Urothelium cell line (cell line): ENCODE measurements around the gene EPHA2.
"Not testable (repeated sequence)": the region's sequence is repeated elsewhere in the genome, so short reads cannot be mapped to it uniquely, and the experiment has no call there.

ENCODE experiments used
- DNase-seq: peaks from one replicate; pipeline ENCODE4 v3.0.0; 2011; ENCODE audit warnings: low spot score, mixed read lengths
- FAIRE-seq: peaks from 2 replicates; lab custom pipeline; 2011; peaks lifted over from hg19 to GRCh38; lab: Jason Lieb, UNC

EPHA2 gene

DNA sequence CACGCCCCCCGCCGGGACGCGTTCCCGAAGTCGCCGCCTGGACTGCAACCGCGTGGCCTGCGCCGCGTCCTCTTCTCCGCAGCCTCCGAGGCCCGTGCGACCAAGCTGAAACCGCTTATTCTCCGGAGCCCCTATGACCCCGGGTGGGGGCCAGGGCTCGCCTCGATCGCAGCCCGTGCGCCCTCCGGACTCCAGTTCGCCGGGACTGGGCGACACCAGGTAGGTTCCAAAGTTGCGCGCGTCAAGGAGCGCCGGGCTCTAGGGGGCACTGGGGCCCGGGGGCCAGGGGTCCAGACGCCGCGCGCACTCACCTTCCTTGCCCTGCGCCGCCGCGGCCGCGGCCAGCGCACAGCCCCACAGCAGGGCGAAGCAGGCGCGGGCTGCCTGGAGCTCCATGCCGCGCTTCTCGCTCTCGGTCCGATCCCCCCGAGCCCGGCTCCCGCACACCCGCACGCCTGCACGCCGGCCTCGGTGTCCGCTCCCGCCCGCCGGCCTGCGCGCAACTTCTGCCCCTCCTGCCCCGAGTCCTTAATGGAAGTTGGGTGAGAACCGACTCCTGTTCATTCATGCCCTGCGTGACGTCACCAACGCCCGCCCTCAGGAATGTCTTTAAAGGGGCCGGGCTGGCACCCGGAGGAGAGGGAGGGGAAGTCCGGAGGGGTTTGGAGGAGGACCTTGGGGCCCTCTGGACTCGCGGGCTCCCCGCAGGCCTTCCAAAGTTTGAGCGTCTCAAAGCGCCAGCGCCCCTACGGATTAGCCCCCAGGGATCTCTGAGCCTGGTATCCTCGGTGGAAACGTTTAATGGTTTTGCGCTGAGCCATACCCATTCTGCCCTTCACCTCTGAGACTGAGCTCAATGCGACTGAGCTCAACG lies at the start of gene EPHA2:
TSS of gene EPHA2 (minus strand) at position 533 of the 874 bp plus-strand sequence. CDS start at position 396, 137 bp downstream.
- DNase-seq (peak; percentile 92), FAIRE-seq (no peak)

DNA sequence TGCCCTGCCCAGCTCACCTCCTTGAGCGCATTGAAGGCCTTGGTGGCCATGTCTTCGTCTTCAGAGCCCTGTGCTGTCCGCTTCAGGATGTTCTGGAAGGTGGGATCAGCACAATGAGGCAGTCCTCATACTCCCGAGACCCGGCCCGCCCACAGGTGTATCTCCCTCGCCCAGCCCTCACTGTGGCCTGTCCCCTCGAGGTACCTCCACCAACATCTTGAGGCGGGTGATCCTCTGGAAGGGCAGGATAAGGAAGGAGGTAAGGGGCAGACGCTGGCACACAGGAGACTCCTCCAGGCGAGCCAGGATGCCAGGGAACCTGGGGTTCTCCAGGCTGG lies 49.4 kb upstream of the EPHA2 start:
- DNase-seq (no peak), FAIRE-seq (no peak)

DNA sequence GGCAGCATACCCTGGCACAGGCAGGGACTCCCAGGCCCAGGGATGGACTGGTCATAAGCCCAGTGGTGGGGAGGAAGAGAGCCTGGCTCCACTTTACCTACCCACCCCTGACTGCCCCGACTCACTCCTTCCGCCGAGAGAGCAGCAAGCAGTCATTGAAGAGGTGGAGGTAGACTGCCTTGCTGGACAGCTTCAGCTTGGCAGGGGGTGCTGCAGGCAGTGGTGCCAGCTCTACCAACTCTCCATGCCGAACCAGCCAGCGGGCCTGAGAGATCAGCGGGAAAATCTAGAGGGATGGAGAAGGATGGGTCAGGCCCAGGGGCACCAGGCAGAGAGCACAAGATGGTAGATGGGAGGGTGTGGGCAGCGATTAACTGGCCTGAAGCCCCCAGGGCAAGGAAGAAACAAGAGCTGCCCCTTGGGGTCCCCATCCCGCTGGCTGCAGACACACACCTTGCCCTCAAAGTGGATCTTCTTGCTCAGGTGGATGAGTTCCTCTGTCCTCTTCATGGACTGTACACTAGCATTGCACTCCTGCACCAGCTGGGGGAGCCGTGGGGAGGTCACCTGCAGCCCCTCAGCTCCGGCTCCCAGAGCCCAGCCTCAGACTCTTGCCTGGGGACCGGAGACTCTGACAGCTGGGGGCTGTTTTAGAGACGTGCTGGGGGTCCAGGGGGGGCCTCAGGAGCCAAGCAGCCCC lies 48.9 kb upstream of the EPHA2 start:
- DNase-seq = no peak
- FAIRE-seq = no peak

DNA sequence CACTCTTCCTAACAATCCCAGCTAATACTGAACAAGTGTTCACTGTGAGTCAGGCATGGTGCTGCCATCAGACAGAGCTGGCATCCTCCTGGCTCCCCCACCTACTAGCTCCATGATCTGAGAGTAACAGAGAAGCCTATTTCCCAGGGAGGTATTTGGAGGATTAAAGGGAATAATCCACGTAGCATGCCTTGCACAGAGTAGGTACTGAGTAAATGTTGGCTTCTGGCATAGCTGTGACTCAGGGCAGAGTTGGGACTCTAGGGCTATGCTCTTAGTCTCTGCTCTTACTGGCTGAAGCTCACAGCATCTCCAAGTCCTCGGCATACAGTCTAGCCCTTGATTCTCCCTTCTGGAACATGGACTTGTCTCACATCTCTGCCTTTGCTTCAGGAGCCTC lies 48.3 kb upstream of the EPHA2 start:
- DNase-seq (no peak), FAIRE-seq (no peak)

DNA sequence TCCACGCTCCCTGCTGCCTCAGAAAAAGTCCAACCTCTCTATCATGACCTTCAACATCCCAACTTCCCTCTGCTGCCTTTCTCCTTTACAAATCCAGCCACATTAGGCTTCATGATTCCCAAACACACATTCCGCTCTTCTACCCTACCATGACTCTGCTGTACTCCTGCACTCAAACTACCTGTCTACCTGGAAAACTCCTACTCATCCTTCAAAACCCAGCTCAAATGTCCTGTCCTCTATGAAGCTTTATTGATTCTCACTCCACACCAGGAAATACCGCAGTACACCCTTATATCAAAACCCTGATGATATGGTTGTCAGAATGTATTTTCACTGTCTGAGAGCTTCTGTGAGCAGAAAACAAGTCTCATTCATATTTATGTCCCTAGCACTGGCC lies 47.7 kb upstream of the EPHA2 start:
- DNase-seq = no peak

DNA sequence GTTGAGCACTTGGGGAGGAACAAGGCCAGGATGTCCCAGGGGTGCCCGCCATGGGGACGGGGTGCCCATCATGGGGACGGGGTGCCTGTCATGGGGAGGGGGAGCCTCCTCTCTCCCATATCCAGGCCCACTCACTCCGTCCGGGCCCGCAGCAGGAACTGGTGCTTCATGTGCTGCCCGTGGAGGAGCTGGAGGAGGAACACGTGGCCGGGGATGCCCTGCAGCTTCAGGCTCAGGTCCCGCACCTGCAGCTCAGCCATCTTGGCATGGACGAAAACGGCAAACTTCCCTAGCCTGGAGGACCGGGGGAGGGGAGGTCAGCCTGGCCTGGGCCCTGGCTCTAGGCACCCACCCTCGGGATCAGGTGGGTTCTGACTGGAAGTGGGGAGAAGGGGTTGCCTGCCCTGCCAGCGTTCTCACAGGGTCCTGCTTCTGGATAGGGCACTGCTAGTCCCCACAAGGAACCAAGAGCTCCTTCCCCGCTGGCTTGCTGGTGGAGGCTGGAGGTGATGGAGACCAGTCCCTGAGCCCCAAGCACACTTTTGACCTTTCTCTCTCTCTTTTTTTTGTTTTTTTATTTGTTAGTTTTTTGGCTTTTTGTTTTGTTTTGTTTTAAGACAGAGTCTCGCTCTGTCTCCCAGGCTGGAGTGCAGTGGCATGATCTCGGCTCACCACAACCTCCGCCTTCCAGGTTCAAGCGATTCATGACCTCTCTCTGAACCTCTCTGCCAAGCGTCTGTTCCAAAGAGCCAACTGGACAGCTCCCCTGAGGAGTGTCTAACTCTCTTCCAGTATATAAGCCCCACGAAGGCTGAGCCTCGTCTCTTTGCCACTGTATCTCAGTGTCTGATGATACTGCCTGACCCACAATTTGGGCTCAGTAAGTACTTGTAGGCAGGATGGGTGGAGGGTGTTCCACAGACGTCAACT lies 46.7 kb upstream of the EPHA2 start:
- no peak for DNase-seq
- no peak for FAIRE-seq

More for the DNA sequence above, 47.7 kb upstream of the EPHA2 start:
- no peak for FAIRE-seq

DNA sequence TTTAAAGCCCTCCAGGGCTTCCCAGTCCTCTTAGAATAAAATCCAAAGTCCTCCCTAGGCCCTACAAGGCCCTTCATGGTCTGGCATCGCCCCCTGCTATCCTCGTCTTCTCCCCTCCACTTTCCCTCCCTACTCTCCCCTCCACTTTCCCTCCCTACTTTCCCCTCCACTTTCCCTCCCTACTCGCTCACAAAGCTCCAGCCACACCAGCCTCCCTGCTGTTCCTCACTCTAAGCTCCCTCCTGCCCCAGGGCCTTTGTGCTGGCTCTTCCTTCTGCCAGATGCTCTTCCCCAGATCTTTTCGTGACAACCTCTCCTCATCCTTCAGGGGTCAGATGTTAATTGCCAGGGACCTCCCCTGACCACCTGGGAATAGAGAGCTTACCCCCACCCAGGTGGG lies 43.8 kb upstream of the EPHA2 start:
- FAIRE-seq = no peak
- DNase-seq = no peak

DNA sequence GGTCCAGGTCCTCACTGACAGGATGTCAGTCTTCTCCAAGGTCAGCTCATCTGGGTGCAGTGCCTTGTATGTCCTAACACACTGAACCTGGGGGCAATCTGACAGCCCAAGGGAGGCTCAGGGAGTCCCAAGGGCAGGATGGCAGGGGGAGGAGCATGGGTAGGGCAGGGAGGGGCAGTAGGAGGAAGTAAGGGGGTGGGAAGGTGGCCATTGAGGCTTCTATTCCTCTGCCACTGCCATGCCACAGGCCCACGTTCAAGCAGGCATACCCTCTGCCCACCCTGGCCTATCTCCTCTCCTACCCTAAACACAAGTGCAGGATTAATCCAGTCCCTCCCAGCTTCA lies 43.3 kb upstream of the EPHA2 start:
- DNase-seq = no peak
- no peak for FAIRE-seq

DNA sequence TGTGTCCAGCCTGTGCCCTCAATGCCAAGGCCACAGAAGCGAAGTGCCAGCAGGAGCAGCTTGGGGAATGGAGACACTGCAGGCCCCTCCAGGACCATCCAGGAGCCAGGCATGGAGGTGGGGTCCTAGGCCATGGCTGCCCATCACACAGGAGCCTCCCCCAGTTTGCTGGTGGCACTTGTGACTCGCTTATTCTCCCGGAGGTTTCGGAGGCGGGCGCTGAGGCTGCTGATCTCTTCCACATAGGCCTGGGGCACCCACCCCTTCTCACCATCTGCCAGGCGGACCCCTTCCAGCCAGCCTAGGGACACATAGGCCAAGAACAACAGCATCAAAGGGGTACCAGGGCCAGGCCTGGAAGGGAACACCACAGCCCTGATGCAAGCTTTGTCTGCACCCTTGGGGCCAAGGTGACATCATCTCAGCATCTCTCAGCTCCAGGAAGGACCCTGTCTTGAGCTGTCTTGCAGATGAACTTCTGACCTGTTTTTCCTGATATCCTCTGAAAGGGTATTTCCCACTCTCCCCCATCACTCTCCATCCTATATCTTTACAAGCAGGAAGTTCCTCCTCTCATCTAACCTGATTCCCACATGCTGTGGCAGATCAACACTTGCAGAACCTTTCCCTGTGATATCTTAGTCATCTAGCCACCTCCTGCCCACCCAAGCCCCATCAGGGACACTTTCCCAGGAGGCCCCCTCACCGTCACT lies 42.7 kb upstream of the EPHA2 start:
- no peak for DNase-seq
- FAIRE-seq = no peak

DNA sequence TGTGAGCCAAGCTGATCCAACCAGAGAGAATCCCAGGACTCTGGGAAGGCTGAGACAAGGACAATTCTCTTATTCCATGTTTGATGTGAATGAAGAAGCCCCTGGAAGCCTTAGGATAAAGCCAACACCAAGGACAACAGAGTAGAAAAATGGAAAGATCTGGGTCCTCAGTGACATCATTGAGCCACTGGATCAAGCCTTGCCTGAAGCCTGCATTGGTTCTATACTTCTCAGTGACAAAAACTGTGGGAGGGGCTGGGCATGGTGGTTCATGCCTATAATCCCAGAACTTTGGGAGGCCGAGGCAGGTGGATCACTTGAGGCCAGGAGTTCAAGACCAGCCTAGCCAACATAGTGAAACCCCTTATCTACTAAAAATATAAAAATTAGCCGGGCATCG lies 41.0 kb upstream of the EPHA2 start:
- no peak for FAIRE-seq
- no peak for DNase-seq

DNA sequence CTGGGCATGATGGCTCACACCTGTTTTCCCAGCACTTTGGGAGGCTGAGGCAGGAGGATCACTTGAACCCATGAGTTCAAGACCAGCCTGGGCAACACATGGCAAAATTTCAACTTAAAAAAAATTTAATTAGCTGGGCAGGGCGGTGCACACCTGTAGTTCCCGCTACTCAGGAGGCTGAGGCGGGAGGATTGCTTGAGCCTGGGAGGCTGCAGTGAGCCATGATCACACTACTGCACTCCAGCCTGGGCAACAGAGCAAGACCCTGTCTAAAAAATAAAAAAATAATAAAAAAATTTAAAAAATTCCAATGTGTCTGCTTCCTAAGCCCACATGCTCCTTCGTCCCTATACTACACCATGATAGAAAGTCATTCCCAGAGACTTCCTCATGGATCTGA lies 40.3 kb upstream of the EPHA2 start:
- FAIRE-seq, DNase-seq: not testable (repeated sequence)

DNA sequence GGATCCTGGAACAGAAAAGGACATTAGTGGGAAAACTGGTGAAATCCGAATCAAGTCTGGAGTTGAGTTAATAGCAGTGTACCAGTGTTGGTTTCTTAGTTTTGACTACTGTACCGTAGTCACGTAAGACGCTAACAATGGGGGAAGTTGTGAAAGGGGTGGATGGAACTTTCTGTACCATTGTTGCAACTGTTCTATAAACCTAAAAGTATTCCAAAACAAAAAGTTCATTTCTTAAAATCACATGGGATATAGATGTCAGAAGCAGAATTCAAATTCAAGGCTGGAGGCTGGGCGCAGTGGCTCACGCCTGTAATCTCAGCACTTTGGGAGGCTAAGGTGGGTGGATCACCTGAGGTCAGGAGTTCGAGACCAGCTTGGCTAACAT lies 39.6 kb upstream of the EPHA2 start:
- no peak for FAIRE-seq
- no peak for DNase-seq

DNA sequence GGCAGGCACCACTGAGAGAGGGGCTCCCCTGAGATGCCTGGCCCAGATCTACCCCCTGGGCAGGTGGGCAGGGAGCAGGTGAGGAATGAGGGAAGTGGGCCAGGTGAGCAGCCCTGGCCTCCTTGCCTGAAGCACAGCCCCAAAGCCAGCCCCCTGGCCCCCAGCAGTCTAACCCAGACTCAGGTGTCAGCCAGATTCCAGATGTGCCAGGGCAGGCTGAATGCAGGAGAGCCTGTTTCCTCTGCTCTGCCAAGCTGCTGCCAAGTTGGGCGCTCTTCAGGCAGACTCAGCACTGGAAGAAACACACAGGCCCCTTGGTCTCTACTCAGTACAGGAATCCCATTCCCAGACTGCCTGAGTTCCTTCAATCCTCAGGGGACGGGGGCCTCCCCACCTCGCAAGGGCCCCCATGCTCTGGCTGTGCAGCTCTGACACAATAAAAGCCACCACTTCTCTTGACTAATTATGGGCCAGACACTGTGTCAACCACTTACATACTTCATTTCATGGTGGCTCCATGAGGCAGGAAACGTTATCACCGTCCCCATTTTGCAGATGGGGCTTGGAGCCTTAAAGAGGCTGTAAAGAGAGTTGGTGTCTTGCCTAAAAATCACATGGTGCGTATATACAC lies 36.2 kb upstream of the EPHA2 start:
- FAIRE-seq = no peak

DNA sequence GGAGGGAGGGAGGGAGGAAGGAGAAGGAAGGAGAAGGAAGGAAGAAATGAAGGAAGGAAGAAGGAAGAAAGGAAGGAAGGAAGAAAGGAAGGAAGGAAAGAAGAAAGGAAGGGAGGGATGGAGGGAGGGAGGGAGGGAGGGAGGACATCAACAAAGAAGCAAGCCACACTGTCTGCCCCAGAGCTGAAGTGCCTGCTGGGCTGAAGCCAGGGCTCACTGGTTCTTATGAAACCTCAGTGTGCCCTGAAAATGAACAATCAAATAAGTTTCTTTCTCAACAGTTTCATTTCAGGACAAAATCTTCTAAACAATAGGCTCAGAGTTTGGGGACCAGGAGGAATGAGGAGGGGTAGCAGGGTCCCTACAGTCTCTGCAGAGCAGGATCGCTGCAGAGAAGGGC lies 35.4 kb upstream of the EPHA2 start:
- DNase-seq (no peak), FAIRE-seq (no peak)

More for the DNA sequence above, 36.2 kb upstream of the EPHA2 start:
- no peak for DNase-seq

DNA sequence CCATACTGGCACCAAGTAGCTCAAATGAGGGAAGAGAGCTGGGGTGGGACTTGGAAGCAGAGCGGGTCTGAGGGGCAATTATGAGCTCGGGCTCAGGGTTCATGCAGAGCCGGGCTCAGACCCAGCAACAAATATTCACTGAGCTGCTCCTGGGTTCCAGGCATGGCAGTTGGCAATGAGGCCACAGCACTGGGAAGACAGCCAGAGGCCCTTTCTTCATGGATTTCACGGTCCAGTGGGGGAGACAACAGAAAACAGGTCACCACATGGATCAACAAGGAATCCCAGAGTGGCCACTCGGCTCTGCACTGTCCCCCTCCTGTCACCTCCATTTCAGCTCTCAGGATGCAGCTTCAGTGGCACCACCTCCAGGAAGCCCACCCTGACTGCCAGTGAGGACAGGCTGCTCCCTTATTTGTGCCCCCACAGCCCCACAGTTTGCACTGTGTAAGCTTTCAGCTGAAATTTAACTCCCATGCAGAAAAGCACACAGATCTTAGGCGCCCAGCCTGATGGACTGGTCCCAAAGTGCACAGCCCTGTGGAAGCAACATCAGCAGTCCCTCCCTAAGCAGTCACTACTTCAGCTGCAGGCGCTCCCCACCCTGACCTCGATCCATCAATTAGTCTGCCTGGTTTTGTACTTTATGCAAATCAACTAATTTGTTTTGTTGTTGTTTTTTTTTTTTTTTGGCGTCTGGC lies 34.2 kb upstream of the EPHA2 start:
- DNase-seq (no peak), FAIRE-seq (no peak)

DNA sequence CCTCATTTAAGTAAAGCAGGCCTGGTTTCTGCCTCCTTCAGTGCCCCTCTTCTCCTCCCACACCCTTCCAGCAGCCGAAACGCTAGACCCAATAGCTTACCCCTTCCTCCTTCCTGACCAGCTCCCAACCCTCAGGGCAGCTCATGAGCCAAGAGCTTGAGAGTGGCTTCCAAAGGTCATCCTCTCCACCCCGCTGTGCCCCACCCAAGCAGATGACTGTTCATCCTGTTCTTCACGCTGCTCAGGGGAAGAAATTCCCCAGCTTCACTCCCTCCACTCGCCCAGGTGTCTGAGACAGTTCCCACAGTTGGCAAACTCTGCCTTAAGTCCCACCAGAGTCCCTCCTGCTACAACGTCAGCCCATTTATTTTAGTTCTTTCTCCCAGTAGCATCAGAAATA lies 33.1 kb upstream of the EPHA2 start:
- FAIRE-seq = no peak
- DNase-seq = no peak

DNA sequence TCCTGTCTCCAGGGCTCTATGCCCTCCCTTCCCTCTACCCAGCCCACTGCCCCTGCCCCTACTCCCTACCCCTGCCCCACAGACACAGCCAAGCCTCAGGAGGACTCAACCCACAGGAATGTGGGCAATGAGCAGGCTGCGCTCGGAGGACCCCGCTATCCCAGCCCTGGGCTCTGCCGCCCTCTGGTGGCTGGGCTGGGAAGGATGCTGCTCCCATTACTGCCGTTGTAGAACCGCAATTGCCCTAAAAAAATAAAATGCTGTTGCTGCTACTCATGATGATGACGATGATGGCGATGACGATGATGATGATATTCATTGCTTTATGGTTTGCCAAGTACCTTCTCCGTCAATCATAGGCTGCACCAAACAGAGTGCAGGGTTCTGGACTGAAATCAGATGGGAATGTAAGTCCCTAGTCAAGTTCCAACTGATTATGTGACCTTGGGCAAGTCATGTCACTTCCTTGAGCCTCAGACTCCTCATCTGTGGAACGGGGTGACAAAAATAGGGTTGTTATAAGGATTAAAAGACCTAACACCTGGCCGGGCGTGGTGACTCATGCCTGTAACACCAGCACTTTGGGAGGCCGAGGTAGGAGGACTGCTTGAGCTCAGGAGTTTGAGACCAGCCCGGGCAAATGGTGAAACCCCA lies 32.0 kb upstream of the EPHA2 start:
- DNase-seq (peak; percentile 84), FAIRE-seq (no peak)

DNA sequence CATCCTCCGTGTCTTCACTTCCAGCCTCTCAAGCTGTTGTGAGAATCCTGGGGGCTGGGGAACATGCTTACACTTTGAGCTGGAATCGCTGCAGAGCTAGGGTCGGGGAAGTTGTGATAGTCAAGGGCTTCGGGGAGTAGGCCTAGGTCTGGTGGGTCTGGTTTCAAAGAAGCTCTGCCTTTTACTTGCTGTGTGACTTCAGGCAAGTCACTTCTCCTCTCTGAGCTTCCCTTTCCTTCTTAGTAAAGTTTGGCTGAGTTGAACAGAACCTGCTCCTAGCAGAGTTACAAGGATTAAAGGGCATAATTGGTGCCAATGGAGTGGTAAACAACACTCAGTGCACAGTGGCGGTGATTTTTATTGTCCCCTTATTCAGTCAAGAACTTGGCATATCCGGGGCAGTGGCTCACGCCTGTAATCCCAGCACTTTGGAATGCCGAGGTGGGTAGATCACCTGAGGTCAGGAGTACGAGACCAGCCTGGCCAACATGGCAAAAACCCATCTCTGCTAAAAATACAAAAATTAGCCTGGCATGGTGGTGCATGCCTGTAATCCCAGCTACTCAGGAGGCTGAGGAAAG lies 30.9 kb upstream of the EPHA2 start:
- DNase-seq = no peak
- no peak for FAIRE-seq
